GM12878 (cell line): ENCODE results near the gene EFCAB8.

Experiments used
- CEBPB ChIP-seq, 2 experiments: fragments of 150-350 bp in 1 of 2; IDR thresholded peaks; 2 replicates each; pipeline ENCODE4 v1.6.1; 2012 to 2014; ENCODE audit warnings: low read depth in 2 of 2, low read length in 2 of 2, borderline replicate concordance in 1 of 2, inconsistent platforms in 1 of 2
- CTCF ChIP-seq, 3 experiments: IDR thresholded peaks in 2 of 3; conservative IDR thresholded peaks in 1 of 3; 2 replicates each; pipeline ENCODE4 v1.5.1; 2011; ENCODE audit warnings: low read depth in 3 of 3, low read length in 3 of 3, mild to moderate bottlenecking in 3 of 3, control low read depth in 2 of 3, moderate library complexity in 2 of 3, inconsistent platforms in 1 of 3, mixed read lengths in 1 of 3; ENCODE audit not compliant: control insufficient read depth in 2 of 3, insufficient read depth in 1 of 3; ENCODE audit errors: extremely low read depth in 1 of 3
- EGR1 ChIP-seq, 2 experiments: IDR thresholded peaks; 1 replicate in 1 of 2; 2 replicates in 1 of 2; pipeline ENCODE4 v1.6.1; 2011 to 2012; ENCODE audit warnings: low read depth in 2 of 2, low read length in 2 of 2, borderline replicate concordance in 1 of 2, mild to moderate bottlenecking in 1 of 2, moderate library complexity in 1 of 2
- EZH2 ChIP-seq: IDR thresholded peaks from 2 replicates; pipeline ENCODE4 v1.6.1; 2012; ENCODE audit warnings: low read depth, mild to moderate bottlenecking, control low read depth, inconsistent platforms, low read length, borderline replicate concordance; ENCODE audit not compliant: control insufficient read depth
- KAT2A ChIP-seq: conservative IDR thresholded peaks from 2 replicates; pipeline ENCODE4 v1.6.1; 2011; ENCODE audit warnings: low read depth, low read length; ENCODE audit not compliant: control insufficient read depth
- KDM1A ChIP-seq: fragments of 200-600 bp; sonication (generic); IDR thresholded peaks from 2 replicates; pipeline ENCODE4 v1.6.1; 2016; ENCODE audit warnings: borderline replicate concordance
- POLR2A ChIP-seq: IDR thresholded peaks from 2 replicates; pipeline ENCODE4 v1.6.1; 2011; ENCODE audit warnings: low read depth, mild to moderate bottlenecking, low read length
- POLR2AphosphoS5 ChIP-seq: IDR thresholded peaks from 2 replicates; pipeline ENCODE4 v1.6.1; 2011; ENCODE audit warnings: mild to moderate bottlenecking, low read length, inconsistent platforms
- RAD21 ChIP-seq: IDR thresholded peaks from 2 replicates; pipeline ENCODE4 v1.6.1; 2011; ENCODE audit warnings: mild to moderate bottlenecking, low read depth, low read length, moderate library complexity; ENCODE audit not compliant: insufficient read depth
- RB1 ChIP-seq: fragments of 450-650 bp; formaldehyde crosslinking; IDR thresholded peaks from 2 replicates; pipeline ENCODE4 v1.6.1; 2017; ENCODE audit warnings: mild to moderate bottlenecking, borderline replicate concordance
- RBBP5 ChIP-seq: fragments of 200-600 bp; sonication (generic); conservative IDR thresholded peaks from 2 replicates; pipeline ENCODE4 v1.6.1; 2016
- TBL1XR1 ChIP-seq: IDR thresholded peaks from 2 replicates; pipeline ENCODE4 v1.6.1; 2012; ENCODE audit warnings: low read depth, low read length, improper control_type of control experiment
- YY1 ChIP-seq: IDR thresholded peaks from 2 replicates; pipeline ENCODE4 v1.6.1; 2011; ENCODE audit warnings: low read depth, mild to moderate bottlenecking, low read length

- TF ChIP-seq CEBPB (IDR thresholded peaks at IDR 0.05; ENCODE audit: borderline replicate concordance in 1 of 2, low read depth in 2 of 2, low read length in 2 of 2) (no peak), EZH2 (no peak), CTCF (IDR thresholded peaks at IDR 0.05 in 2 of 3, conservative IDR thresholded peaks at IDR 0.05 in 1 of 3; ENCODE audit: control insufficient read depth in 2 of 3, extremely low read depth in 1 of 3, insufficient read depth in 1 of 3, low read depth in 3 of 3, low read length in 3 of 3) (no peak), EGR1 (IDR thresholded peaks at IDR 0.05; ENCODE audit: borderline replicate concordance in 1 of 2, low read depth in 2 of 2, low read length in 2 of 2) (no peak), POLR2AphosphoS5 (no peak), RAD21 (no peak), KAT2A (no peak), YY1 (no peak), TBL1XR1 (no peak), KDM1A (no peak), RBBP5 (no peak), RB1 (no peak), POLR2A (no peak)
These were observed 30.6 kb downstream of the EFCAB8 start for GRCh38 chr20:32889281-32889680.
